ENCODE measurements around the gene EHMT2.
"Not testable (repeated sequence)": the region's sequence is repeated elsewhere in the genome, so short reads cannot be mapped to it uniquely, and the experiment has no call there.

Gene EHMT2

GRCh38 chr6:31915756-31916155 is 18.3 kb upstream of the EHMT2 start:
- H3K27ac ChIP-seq: no peak overlapping the region
- no peak for DNase-seq (ENCODE audit: low spot score)
- no peak for TF ChIP-seq CTCF (IDR thresholded peaks at IDR 0.05)

GRCh38 chr6:31915351-31915750 is 17.9 kb upstream of the EHMT2 start:
- no peak for TF ChIP-seq CTCF (IDR thresholded peaks at IDR 0.05)
- Histone ChIP-seq H3K4me3 (no peak overlapping the region), H3K27ac (no peak overlapping the region)
- no peak for DNase-seq (ENCODE audit: low spot score)

More at GRCh38 chr6:31915756-31916155, 18.3 kb upstream of the EHMT2 start:
- H3K4me3 ChIP-seq: no peak overlapping the region

- no peak for TF ChIP-seq CTCF (IDR thresholded peaks at IDR 0.05)
- H3K27ac ChIP-seq: no peak overlapping the region
- DNase-seq (ENCODE audit: low spot score): no peak
- H3K4me3 ChIP-seq: no peak overlapping the region
Observed at GRCh38 chr6:31911826-31912585, 14.5 kb upstream of the EHMT2 start.

- H3K27ac ChIP-seq; H3K4me3 ChIP-seq; DNase-seq (ENCODE audit: low spot score): not testable (repeated sequence)
Observed at GRCh38 chr6:31909298-31909697, 11.8 kb upstream of the EHMT2 start.

- no peak overlapping the region for H3K27ac ChIP-seq
- no peak for DNase-seq (ENCODE audit: low spot score)
- no peak for TF ChIP-seq CTCF (IDR thresholded peaks at IDR 0.05)
- H3K4me3 ChIP-seq: no peak overlapping the region
Observed at GRCh38 chr6:31908791-31909190, 11.3 kb upstream of the EHMT2 start.

- H3K27ac ChIP-seq; DNase-seq (ENCODE audit: low spot score); H3K4me3 ChIP-seq: not testable (repeated sequence)
Observed at GRCh38 chr6:31908255-31908654, 10.8 kb upstream of the EHMT2 start.

GRCh38 chr6:31907158-31907813 is 9.8 kb upstream of the EHMT2 start:
- Histone ChIP-seq H3K4me3 (no peak overlapping the region), H3K27ac (no peak overlapping the region)
- DNase-seq (ENCODE audit: low spot score): no peak
- TF ChIP-seq CTCF (IDR thresholded peaks at IDR 0.05): no peak

- not testable (repeated sequence) for H3K4me3 ChIP-seq; DNase-seq (ENCODE audit: low spot score); H3K27ac ChIP-seq
Observed at GRCh38 chr6:31906727-31907126, 9.2 kb upstream of the EHMT2 start.
